Body of pancreas (tissue), 4 donors: ENCODE data around the gene CTF1.

Experiments
- CTCF ChIP-seq, 7 experiments: fragments of 450-650 bp in 4 of 7; fragments of 200-600 bp in 3 of 7; sonication (generic) in 3 of 7; IDR thresholded peaks; one replicate each; pipeline ENCODE4 v1.5.1; 2016 to 2019; ENCODE audit warnings: antibody characterized with exemption in 7 of 7
- POLR2A ChIP-seq, 3 donors: fragments of 450-650 bp; IDR thresholded peaks; one replicate each; pipeline ENCODE4 v1.6.1; 2016; ENCODE audit warnings: antibody characterized with exemption in 3 of 3, mild to moderate bottlenecking in 2 of 3

- no peak for TF ChIP-seq CTCF (IDR thresholded peaks at IDR 0.05)
- no peak for TF ChIP-seq POLR2A (IDR thresholded peaks at IDR 0.05)
Observed at GRCh38 chr16:30885196-30885595, 11.2 kb upstream of the CTF1 start.
